DOHH2 (cell line): ENCODE data around the gene ZNF322.

Experiments
- H3F3A ChIP-seq: fragments of 200-600 bp; sonication (generic), shearing (Covaris generic); 2 replicates; pipeline ENCODE4 v1.6.0; 2016; ENCODE audit warnings: antibody characterized with exemption, mild to moderate bottlenecking; ENCODE audit not compliant: control insufficient read depth, insufficient read depth
- H3K27ac ChIP-seq: fragments of 200-600 bp; sonication (generic); 2 replicates; pipeline ENCODE4 v1.5.1; 2014; ENCODE audit warnings: low read depth, mild to moderate bottlenecking, low read length, moderate library complexity
- H3K27me3 ChIP-seq: fragments of 200-600 bp; sonication (generic); 2 replicates; pipeline ENCODE4 v1.6.1; 2014; ENCODE audit warnings: mild to moderate bottlenecking, low read length, mixed read lengths; ENCODE audit not compliant: control insufficient read depth
- H3K36me3 ChIP-seq: fragments of 200-600 bp; sonication (generic); 2 replicates; pipeline ENCODE4 v1.6.1; 2014; ENCODE audit warnings: mild to moderate bottlenecking, low read length, moderate library complexity, mixed read lengths; ENCODE audit not compliant: control insufficient read depth
- H3K4me1 ChIP-seq: fragments of 200-600 bp; sonication (generic); 2 replicates; pipeline ENCODE4 v1.6.1; 2014; ENCODE audit warnings: mild to moderate bottlenecking, low read length, mixed read lengths; ENCODE audit not compliant: control insufficient read depth
- H3K4me2 ChIP-seq: fragments of 200-600 bp; sonication (generic); 2 replicates; pipeline ENCODE4 v1.6.0; 2014; ENCODE audit warnings: mild to moderate bottlenecking, low read length, moderate library complexity
- H3K4me3 ChIP-seq: fragments of 200-600 bp; sonication (generic); 2 replicates; pipeline ENCODE4 v1.5.1; 2014; ENCODE audit warnings: mild to moderate bottlenecking, low read length, mixed read lengths
- H3K79me2 ChIP-seq: fragments of 200-600 bp; sonication (generic); 2 replicates; pipeline ENCODE4 v1.6.1; 2014; ENCODE audit warnings: mild to moderate bottlenecking, low read length, mixed read lengths; ENCODE audit not compliant: control insufficient read depth
- H3K9me2 ChIP-seq: fragments of 200-600 bp; sonication (generic); replicated peaks from 2 replicates; pipeline ENCODE4 v1.6.1; 2014; ENCODE audit warnings: mild to moderate bottlenecking, low read length, mixed read lengths; ENCODE audit not compliant: control insufficient read depth
- H3K9me3 ChIP-seq: fragments of 200-600 bp; sonication (generic); 2 replicates; pipeline ENCODE4 v1.6.1; 2014; ENCODE audit warnings: antibody characterized with exemption, low read length, mixed read lengths; ENCODE audit not compliant: control insufficient read depth, insufficient read depth
- H4K20me1 ChIP-seq: fragments of 200-600 bp; sonication (generic); 2 replicates; pipeline ENCODE4 v1.6.0; 2014; ENCODE audit warnings: low read depth, mild to moderate bottlenecking, antibody characterized with exemption, low read length, moderate library complexity; ENCODE audit not compliant: control insufficient read depth, insufficient read depth
- CTCF ChIP-seq: fragments of 200-600 bp; sonication (generic); IDR thresholded peaks from one replicate; pipeline ENCODE4 v1.5.1; 2014; ENCODE audit warnings: antibody characterized with exemption, mild to moderate bottlenecking, low read depth, low read length; ENCODE audit not compliant: poor library complexity, severe bottlenecking
- EZH2phosphoT487 ChIP-seq: fragments of 200-600 bp; sonication (generic); IDR thresholded peaks from 2 replicates; pipeline ENCODE4 v1.6.1; 2017; ENCODE audit warnings: borderline replicate concordance, mild to moderate bottlenecking, antibody characterized with exemption, low read length, moderate library complexity, mixed read lengths

ZNF322 gene

GRCh38 chr6:26613689-26614683 is 45.6 kb downstream of the ZNF322 start:
- Histone ChIP-seq H3K27ac (no peak overlapping the region), H3K9me2 (no peaks in the 10 kb centered on the region), H3K79me2 (no peaks in the 10 kb centered on the region), H4K20me1 (no peaks in the 10 kb centered on the region), H3K9me3 (peaks cover 6% of the 10 kb centered on the region; the same call in 1 of the 2 replicates), H3F3A (no peaks in the 10 kb centered on the region), H3K4me3 (no peak overlapping the region), H3K36me3 (no peaks in the 10 kb centered on the region), H3K27me3 (no peaks in the 10 kb centered on the region), H3K4me1 (no peaks in the 10 kb centered on the region), H3K4me2 (no peak overlapping the region)
- TF ChIP-seq EZH2phosphoT487 (no peak), CTCF (no peak)

GRCh38 chr6:26613201-26613600 is 46.3 kb downstream of the ZNF322 start:
- no peak for TF ChIP-seq EZH2phosphoT487
- no peak for TF ChIP-seq CTCF
- Histone ChIP-seq H3K4me2 (no peak overlapping the region), H3K79me2 (no peaks in the 10 kb centered on the region), H4K20me1 (no peaks in the 10 kb centered on the region), H3F3A (no peaks in the 10 kb centered on the region), H3K27ac (no peak overlapping the region), H3K4me1 (no peaks in the 10 kb centered on the region), H3K36me3 (no peaks in the 10 kb centered on the region), H3K9me2 (no peaks in the 10 kb centered on the region), H3K27me3 (no peaks in the 10 kb centered on the region), H3K4me3 (no peak overlapping the region), H3K9me3 (peaks cover 6% of the 10 kb centered on the region; the same call in 1 of the 2 replicates)

GRCh38 chr6:26611599-26611998 is 47.9 kb downstream of the ZNF322 start:
- TF ChIP-seq CTCF (no peak), EZH2phosphoT487 (no peak)
- no peak overlapping the region for H3K4me2 ChIP-seq
- H4K20me1 ChIP-seq = no peaks in the 10 kb centered on the region
- H3K4me3 ChIP-seq = no peak overlapping the region
- no peaks in the 10 kb centered on the region for H3K4me1 ChIP-seq
- no peaks in the 10 kb centered on the region for H3K36me3 ChIP-seq
- H3F3A ChIP-seq = no peaks in the 10 kb centered on the region
- peaks cover 4% of the 10 kb centered on the region; the same call in 1 of the 2 replicates for H3K9me3 ChIP-seq
- H3K27me3 ChIP-seq = no peaks in the 10 kb centered on the region
- no peaks in the 10 kb centered on the region for H3K79me2 ChIP-seq
- no peaks in the 10 kb centered on the region for H3K9me2 ChIP-seq
- no peak overlapping the region for H3K27ac ChIP-seq
